Measurements from ENCODE around the gene RAPSN.

RAPSN gene

DNA sequence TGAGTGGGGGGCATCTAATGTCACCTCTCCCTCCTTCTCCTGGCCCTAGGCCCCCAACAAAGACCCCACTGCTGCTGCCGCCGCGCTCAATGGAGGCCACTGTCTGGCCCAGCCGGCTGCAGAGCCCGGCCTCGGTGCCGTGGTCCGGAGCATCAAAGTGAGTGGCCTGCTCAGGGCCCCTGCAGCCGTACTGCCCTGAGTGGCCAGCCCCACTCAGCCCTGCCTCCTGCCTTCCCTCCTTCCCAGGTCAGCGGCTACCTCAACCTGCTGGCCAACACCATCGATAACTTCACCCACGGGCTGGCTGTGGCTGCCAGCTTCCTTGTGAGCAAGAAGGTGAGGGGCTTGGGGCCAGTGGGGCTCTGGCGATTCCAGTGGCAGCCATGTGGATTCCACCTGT, 35.6 kb downstream of the RAPSN start:
- H3K4me1 ChIP-seq (ENCODE audit: insufficient read depth, low read length): peaks cover 8% of the 10 kb centered on the region; the same call in 1 of the 2 replicates

GRCh38 chr11:47411884-47412746, 36.8 kb downstream of the RAPSN start:
- no peak overlapping the region for H3K9ac ChIP-seq (ENCODE audit: low read depth, low read length)
- peaks cover 12% of the 10 kb centered on the region; the same call in 1 of the 2 replicates for H3K4me1 ChIP-seq (ENCODE audit: insufficient read depth, low read length)
- H3K9me3 ChIP-seq (ENCODE audit: control insufficient read depth, insufficient read depth, low read length): no peaks in the 10 kb centered on the region
- H3K36me3 ChIP-seq (ENCODE audit: insufficient read depth, low read length): no peaks in the 10 kb centered on the region; the same call in 1 of the 2 replicates

More for the DNA sequence above, 35.6 kb downstream of the RAPSN start:
- no peaks in the 10 kb centered on the region for H3K9me3 ChIP-seq (ENCODE audit: control insufficient read depth, insufficient read depth, low read length)
- H3K36me3 ChIP-seq (ENCODE audit: insufficient read depth, low read length): no peaks in the 10 kb centered on the region; the same call in none of the 2 replicates
- H3K9ac ChIP-seq (ENCODE audit: low read depth, low read length): no peak overlapping the region

GRCh38 chr11:47410370-47411264, 38.3 kb downstream of the RAPSN start:
- peaks cover 13% of the 10 kb centered on the region; the same call in 1 of the 2 replicates for H3K4me1 ChIP-seq (ENCODE audit: insufficient read depth, low read length)

GRCh38 chr11:47409440-47410369, 39.2 kb downstream of the RAPSN start:
- Histone ChIP-seq H3K9ac (ENCODE audit: low read depth, low read length) (peak overlapping the region; percentile 92; the same call in 1 of the 2 replicates), H3K9me3 (ENCODE audit: control insufficient read depth, insufficient read depth, low read length) (no peaks in the 10 kb centered on the region), H3K4me1 (ENCODE audit: insufficient read depth, low read length) (peaks cover 13% of the 10 kb centered on the region; the same call in 1 of the 2 replicates), H3K36me3 (ENCODE audit: insufficient read depth, low read length) (no peaks in the 10 kb centered on the region; the same call in 1 of the 2 replicates)

More at GRCh38 chr11:47410370-47411264, 38.3 kb downstream of the RAPSN start:
- H3K9me3 ChIP-seq (ENCODE audit: control insufficient read depth, insufficient read depth, low read length): no peaks in the 10 kb centered on the region
- no peak overlapping the region for H3K9ac ChIP-seq (ENCODE audit: low read depth, low read length)
- no peaks in the 10 kb centered on the region; the same call in 1 of the 2 replicates for H3K36me3 ChIP-seq (ENCODE audit: insufficient read depth, low read length)

DNA sequence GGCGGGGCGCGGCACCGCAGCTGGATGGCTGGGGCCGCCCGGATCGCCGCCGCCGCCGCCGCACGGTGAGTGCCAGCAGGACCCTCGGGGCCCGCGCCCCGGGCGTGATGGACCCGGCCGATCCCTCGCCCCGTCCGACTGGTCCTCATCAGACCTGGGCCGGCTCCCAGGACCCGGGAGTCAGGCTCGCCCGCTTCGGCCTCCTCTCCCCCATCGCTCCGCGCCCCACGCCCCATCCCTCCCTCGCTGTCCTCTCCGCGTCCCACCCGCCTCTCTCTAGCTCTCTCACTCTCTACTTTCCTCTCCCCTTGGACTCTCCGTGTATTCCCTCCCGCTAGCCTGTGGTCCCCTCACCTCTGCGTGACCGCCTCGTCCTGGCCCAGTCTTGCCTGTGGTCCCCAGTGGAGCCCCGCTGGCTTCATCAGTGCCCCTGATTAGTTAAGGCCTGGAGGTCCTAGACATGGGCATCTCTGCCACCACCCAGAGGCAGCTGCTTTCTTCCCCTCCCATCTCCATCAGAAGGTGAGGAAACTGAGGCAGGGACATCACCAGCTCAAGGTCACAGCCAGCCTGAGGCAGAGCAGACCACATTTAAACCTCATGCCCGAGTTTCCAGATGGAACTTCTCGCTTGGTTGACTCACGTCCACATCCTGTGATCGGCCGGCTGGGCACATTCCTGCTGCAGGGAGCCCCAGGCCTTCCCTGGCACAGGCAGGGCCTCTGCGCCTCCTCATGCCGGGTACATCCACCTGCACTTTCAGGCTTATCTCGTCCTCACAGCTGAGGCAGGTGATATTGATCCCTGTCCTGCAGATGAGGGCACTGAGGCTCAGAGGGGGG, 40.1 kb downstream of the RAPSN start:
- H3K36me3 ChIP-seq (ENCODE audit: insufficient read depth, low read length): no peaks in the 10 kb centered on the region; the same call in 1 of the 2 replicates
- H3K9me3 ChIP-seq (ENCODE audit: control insufficient read depth, insufficient read depth, low read length): no peaks in the 10 kb centered on the region
- peaks cover 13% of the 10 kb centered on the region; the same call in 1 of the 2 replicates for H3K4me1 ChIP-seq (ENCODE audit: insufficient read depth, low read length)

DNA sequence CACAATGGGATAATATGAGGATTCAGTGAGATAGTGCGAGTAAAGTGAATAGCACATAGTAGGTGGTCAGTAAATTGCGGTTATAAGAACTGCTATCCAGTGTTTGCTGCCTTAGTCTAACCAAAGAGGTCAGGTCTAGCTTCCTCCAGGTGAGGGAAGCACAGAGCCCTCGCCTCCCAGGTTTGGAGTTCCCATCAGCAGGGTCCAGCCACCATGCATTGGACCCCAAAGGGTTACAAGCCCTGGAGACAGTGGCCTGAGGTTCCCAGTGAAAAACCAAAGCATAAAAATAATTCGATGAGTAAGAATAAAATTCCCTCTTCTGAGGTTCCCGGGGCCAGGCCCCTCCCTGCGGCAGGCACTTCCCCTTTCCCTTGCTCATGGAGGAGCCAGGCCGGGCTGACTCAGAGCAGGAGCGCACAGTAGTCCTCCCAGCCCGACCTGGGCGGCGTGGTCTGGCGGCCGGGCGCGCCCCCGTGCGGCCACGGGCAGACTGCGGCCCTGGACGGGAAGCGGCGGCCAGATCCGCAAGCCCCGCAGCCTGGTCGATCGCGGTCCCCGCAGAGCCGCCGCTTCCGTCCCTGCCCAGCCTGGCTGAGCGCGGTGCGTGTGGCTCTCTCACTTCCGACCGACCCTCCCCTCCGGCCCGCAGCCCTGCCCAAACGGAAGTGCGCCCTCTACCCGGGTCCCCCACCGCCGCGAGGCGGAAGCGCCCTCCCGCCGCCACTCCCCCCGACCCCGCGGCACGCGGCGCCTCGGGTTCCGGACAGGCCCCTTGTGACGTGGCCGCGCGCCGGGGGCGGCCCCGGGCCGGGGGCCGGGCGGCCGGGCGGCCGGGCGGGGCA, 41.0 kb downstream of the RAPSN start, which contains the start of gene SLC39A13:
Gene SLC39A13, plus strand, starts transcription at position 845 of the 845 bp plus-strand sequence. CDS start 1,505 bp downstream, outside the sequence.
- no peaks in the 10 kb centered on the region; the same call in 1 of the 2 replicates for H3K36me3 ChIP-seq (ENCODE audit: insufficient read depth, low read length)
- peaks cover 13% of the 10 kb centered on the region; the same call in 1 of the 2 replicates for H3K4me1 ChIP-seq (ENCODE audit: insufficient read depth, low read length)
- H3K9ac ChIP-seq (ENCODE audit: low read depth, low read length): peak within 1 kb of the TSS; percentile 92
- no peaks in the 10 kb centered on the region for H3K9me3 ChIP-seq (ENCODE audit: control insufficient read depth, insufficient read depth, low read length)

More for the DNA sequence above, 40.1 kb downstream of the RAPSN start:
- H3K9ac ChIP-seq (ENCODE audit: low read depth, low read length): peak overlapping the region; percentile 92

GRCh38 chr11:47406896-47407745, 41.8 kb downstream of the RAPSN start:
- peak overlapping the region; percentile 62 for H3K9ac ChIP-seq (ENCODE audit: low read depth, low read length)
- H3K4me1 ChIP-seq (ENCODE audit: insufficient read depth, low read length): peaks cover 13% of the 10 kb centered on the region; the same call in 1 of the 2 replicates
- H3K36me3 ChIP-seq (ENCODE audit: insufficient read depth, low read length): no peaks in the 10 kb centered on the region; the same call in 1 of the 2 replicates
- no peaks in the 10 kb centered on the region for H3K9me3 ChIP-seq (ENCODE audit: control insufficient read depth, insufficient read depth, low read length)

DNA sequence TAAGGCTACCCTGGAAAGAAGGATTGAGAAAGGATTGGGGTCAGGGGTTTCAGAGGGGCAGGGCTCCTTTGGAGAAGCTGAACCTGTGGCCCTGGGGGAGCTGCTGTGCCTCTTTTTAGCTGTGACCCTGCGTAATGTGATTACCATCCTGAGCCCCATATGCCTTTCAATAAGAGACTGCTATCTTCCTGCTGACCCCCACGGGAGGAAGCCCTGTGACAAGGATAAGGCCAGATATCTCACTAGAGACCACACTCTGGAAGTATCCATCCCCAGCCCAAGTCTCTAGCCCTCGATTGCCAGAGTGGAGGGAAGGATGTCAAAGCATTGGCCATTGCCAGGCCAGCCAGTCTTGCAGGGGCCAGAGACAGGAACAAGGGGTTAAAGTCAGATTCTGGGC, 45.4 kb downstream of the RAPSN start:
- Histone ChIP-seq H3K4me1 (ENCODE audit: insufficient read depth, low read length) (peaks cover 12% of the 10 kb centered on the region), H3K9me3 (ENCODE audit: control insufficient read depth, insufficient read depth, low read length) (no peaks in the 10 kb centered on the region), H3K36me3 (ENCODE audit: insufficient read depth, low read length) (no peaks in the 10 kb centered on the region), H3K9ac (ENCODE audit: low read depth, low read length) (no peak overlapping the region)

DNA sequence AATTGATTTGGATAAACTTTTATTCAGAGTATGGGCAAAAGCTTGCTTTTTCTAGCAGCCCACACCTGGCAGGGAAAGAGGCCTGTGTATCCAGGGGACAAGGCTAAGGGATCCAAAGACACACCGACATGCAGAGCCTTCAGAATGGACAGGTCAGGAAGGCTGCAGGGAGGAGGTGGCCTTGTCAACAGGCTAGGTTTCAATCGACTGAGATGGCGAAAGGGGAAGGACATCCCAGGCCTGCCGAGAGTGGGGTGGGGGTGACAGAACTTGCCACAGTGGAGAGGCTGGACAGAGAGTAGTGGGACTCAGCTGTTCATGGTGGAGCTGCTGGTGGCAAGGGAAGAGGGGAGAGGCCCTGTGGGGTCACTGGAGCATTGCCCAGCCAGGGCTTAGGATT, 45.8 kb downstream of the RAPSN start:
- H3K9ac ChIP-seq (ENCODE audit: low read depth, low read length): no peak overlapping the region
- H3K36me3 ChIP-seq (ENCODE audit: insufficient read depth, low read length): no peaks in the 10 kb centered on the region
- no peaks in the 10 kb centered on the region for H3K9me3 ChIP-seq (ENCODE audit: control insufficient read depth, insufficient read depth, low read length)
- H3K4me1 ChIP-seq (ENCODE audit: insufficient read depth, low read length): peaks cover 15% of the 10 kb centered on the region

GRCh38 chr11:47400768-47401279, 48.1 kb downstream of the RAPSN start:
- H3K9ac ChIP-seq (ENCODE audit: low read depth, low read length): peak overlapping the region; percentile 44; the same call in 1 of the 2 replicates
- H3K36me3 ChIP-seq (ENCODE audit: insufficient read depth, low read length): no peaks in the 10 kb centered on the region
- no peaks in the 10 kb centered on the region for H3K9me3 ChIP-seq (ENCODE audit: control insufficient read depth, insufficient read depth, low read length)
- H3K4me1 ChIP-seq (ENCODE audit: insufficient read depth, low read length): peaks cover 13% of the 10 kb centered on the region
